ENCODE measurements around the gene CDON. TPM values are rescaled to one million over a fixed set of nuclear protein-coding genes. Genes with fewer than 3 reads are reported as not detected.
A peak's percentile ranks its signal among the peaks of the same experiment; 100 is the strongest.

Gene CDON
- total and polyA plus RNA-seq, 2 of the 13 experiments (the other 11 are each of a cell fraction or from before 2014, with no cell fraction given), result 9.6 to 12.8 TPM

DNA sequence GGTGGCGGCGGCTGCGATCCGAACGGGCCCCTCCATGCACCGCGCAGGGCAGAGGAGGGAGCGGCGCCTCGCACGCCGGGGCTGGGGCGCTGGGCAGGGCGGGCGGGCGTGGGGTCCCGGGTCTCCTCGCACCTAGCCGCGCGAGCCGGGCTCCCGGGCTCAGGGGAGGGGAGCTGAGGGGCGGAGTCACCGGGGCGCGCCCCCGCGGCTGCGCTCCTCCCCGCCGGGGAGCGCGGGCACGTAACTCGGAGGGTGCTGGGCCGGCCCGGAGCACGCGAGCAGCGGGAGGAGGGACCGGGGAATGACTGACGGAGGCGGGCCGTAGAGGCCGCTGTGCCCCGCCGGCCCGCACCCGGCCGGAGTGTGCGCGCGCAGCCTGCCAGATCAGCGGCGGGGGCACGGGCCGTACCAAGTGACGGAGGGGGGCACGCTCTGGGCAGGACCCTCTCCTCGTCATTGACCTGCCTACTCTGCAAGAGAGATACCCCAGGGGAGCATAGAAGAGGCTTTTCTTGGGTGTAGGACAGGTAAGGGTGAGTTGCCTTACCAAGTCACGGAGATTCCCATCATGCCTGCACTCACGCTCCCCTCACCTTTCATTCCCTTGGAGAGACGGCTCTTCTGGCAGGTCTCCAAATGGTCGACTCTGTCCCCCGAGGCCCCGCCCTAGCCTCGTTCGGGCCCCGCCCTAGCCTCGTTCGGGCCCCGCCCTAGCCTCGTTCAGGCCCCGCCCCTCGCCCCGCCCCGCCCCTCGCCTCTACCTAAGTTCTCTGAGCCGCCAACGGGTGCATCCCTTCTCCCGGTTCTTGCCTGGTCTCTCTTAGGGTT lies at the start of gene CDON (continued):
- TF ChIP-seq, protein P1, sequence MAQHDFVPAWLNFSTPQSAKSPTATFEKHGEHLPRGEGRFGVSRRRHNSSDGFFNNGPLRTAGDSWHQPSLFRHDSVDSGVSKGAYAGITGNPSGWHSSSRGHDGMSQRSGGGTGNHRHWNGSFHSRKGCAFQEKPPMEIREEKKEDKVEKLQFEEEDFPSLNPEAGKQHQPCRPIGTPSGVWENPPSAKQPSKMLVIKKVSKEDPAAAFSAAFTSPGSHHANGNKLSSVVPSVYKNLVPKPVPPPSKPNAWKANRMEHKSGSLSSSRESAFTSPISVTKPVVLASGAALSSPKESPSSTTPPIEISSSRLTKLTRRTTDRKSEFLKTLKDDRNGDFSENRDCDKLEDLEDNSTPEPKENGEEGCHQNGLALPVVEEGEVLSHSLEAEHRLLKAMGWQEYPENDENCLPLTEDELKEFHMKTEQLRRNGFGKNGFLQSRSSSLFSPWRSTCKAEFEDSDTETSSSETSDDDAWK (CRISPR knock-in tag; IDR thresholded peaks at IDR 0.05), result no peak
- TF ChIP-seq SYNCRIP (IDR thresholded peaks at IDR 0.05; ENCODE audit: insufficient read depth, low read depth, low read length) (no peak), KLF6 (CRISPR knock-in tag; IDR thresholded peaks at IDR 0.05) (no peak), HMGXB3 (CRISPR knock-in tag; IDR thresholded peaks at IDR 0.05; ENCODE audit: borderline replicate concordance) (no peak), GTF3A (CRISPR knock-in tag; conservative IDR thresholded peaks at IDR 0.05) (no peak), RNF2 (conservative IDR thresholded peaks at IDR 0.05; ENCODE audit: low read depth) (no peak), ADNP (CRISPR knock-in tag; IDR thresholded peaks at IDR 0.05) (no peak), RFXAP (CRISPR knock-in tag; IDR thresholded peaks at IDR 0.05; ENCODE audit: borderline replicate concordance) (peak; percentile 80; the same call in 1 of the 2 replicates), MED13 (CRISPR knock-in tag; IDR thresholded peaks at IDR 0.05) (no peak), ZNF720 (CRISPR knock-in tag; IDR thresholded peaks at IDR 0.05) (no peak), CHD4 (IDR thresholded peaks at IDR 0.05; ENCODE audit: borderline replicate concordance, low read length) (no peak), ZNF652 (CRISPR knock-in tag; IDR thresholded peaks at IDR 0.05; ENCODE audit: borderline replicate concordance, low read depth) (no peak), ZNF501 (CRISPR knock-in tag; IDR thresholded peaks at IDR 0.05) (no peak), SAP130 (CRISPR knock-in tag; IDR thresholded peaks at IDR 0.05; ENCODE audit: low read depth) (peak; percentile 80)
- TF ChIP-seq, protein P2, sequence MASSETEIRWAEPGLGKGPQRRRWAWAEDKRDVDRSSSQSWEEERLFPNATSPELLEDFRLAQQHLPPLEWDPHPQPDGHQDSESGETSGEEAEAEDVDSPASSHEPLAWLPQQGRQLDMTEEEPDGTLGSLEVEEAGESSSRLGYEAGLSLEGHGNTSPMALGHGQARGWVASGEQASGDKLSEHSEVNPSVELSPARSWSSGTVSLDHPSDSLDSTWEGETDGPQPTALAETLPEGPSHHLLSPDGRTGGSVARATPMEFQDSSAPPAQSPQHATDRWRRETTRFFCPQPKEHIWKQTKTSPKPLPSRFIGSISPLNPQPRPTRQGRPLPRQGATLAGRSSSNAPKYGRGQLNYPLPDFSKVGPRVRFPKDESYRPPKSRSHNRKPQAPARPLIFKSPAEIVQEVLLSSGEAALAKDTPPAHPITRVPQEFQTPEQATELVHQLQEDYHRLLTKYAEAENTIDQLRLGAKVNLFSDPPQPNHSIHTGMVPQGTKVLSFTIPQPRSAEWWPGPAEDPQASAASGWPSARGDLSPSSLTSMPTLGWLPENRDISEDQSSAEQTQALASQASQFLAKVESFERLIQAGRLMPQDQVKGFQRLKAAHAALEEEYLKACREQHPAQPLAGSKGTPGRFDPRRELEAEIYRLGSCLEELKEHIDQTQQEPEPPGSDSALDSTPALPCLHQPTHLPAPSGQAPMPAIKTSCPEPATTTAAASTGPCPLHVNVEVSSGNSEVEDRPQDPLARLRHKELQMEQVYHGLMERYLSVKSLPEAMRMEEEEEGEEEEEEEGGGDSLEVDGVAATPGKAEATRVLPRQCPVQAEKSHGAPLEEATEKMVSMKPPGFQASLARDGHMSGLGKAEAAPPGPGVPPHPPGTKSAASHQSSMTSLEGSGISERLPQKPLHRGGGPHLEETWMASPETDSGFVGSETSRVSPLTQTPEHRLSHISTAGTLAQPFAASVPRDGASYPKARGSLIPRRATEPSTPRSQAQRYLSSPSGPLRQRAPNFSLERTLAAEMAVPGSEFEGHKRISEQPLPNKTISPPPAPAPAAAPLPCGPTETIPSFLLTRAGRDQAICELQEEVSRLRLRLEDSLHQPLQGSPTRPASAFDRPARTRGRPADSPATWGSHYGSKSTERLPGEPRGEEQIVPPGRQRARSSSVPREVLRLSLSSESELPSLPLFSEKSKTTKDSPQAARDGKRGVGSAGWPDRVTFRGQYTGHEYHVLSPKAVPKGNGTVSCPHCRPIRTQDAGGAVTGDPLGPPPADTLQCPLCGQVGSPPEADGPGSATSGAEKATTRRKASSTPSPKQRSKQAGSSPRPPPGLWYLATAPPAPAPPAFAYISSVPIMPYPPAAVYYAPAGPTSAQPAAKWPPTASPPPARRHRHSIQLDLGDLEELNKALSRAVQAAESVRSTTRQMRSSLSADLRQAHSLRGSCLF (CRISPR knock-in tag; IDR thresholded peaks at IDR 0.05; ENCODE audit: borderline replicate concordance), result no peak
- TF ChIP-seq, protein P3, sequence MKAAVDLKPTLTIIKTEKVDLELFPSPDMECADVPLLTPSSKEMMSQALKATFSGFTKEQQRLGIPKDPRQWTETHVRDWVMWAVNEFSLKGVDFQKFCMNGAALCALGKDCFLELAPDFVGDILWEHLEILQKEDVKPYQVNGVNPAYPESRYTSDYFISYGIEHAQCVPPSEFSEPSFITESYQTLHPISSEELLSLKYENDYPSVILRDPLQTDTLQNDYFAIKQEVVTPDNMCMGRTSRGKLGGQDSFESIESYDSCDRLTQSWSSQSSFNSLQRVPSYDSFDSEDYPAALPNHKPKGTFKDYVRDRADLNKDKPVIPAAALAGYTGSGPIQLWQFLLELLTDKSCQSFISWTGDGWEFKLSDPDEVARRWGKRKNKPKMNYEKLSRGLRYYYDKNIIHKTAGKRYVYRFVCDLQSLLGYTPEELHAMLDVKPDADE (CRISPR knock-in tag; IDR thresholded peaks at IDR 0.05), result no peak

Measured in HepG2 (cell line).